Limb (tissue), 2 donors: ENCODE measurements around the gene NALF2.

Experiments used
- DNase-seq, 2 donors: peaks; one replicate each; pipeline ENCODE4 v3.0.0-alpha.2; 2016; ENCODE audit errors: extremely low spot score in 2 of 2

Gene NALF2

DNA sequence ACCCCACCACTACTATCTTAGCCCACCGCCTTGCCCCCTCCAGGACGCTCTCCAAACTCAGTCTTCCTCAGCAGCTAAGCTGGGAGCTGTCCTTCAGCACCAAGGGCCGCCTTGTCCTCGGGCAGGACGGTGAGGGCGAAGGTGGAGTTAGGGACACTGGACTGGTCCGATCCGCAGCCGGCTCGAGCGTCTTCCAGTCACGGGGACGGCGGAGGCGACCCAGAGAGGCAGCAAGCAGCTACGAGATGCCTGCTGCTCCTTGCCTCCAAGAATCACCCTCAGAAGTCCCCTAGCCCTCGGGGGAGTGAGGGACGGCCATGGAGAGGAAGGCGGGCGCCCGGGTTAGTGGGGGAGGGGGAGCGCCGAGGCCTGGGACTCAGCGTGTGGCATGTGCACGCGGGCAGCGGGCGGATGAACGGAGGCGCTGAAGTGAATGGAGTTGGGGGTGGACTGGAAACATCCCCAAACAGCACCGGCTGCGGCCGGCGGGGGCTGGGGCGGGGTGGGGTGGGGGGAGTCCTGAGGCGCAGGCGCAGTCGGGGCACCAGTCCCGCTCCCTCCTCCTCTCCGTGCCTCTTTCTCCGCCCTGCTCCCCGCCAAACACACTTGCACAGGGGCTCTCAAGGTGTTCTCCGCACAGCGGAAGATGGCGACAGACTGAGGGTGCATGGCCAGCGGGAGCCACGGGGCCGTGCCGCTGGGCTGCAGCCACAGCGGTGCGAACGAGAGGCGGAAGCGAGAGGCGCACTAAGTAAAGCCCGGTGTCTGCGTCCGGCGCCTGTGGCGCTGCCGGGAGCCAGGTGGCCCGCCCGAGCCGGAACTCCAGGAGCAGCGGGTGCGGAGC is at the start of gene NALF2:
NALF2 (plus strand) TSS at position 545 of the 844 bp plus-strand sequence. CDS start 957 bp downstream, outside the sequence.
- DNase-seq = peak; percentile 51 to 78

DNA sequence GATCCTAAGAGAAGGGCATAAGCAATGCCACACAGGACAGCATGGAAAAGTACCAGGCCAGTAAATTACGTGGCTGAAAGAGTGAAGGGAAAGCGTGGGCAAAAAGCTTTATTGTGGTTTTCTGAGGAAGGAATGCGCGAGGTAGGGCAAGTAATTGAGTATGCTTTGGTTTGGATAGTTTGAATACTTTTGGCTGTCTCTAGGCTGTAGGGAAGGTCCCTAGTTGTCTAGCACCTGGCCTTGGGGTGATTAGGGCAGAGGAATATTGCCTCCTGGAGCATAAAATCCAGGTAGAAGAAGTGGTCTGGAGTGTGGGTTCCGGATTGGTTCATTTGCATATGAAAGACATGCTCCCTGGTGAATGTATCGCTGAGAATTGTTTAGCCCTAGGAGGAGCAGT is 46.4 kb upstream of the NALF2 start:
- DNase-seq = no peak

DNA sequence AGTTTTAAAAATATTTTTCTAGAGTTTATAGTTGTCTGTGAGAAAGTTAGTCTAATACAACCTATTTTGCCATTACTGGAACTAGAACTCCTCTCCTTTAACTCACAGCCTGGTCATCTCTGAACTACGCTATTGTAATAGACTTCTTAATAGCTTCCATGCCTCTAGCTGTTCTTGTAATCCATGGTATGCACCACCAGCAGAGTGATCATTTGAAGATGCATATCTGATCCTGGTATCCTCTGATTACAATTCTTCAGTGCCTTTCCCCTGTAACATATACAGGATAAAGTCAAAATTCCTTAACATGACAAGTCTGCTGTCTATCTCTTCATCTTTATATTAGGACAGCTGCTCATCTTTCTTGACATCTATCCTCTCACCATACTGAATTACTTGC is 37.6 kb upstream of the NALF2 start:
- DNase-seq = no peak

DNA sequence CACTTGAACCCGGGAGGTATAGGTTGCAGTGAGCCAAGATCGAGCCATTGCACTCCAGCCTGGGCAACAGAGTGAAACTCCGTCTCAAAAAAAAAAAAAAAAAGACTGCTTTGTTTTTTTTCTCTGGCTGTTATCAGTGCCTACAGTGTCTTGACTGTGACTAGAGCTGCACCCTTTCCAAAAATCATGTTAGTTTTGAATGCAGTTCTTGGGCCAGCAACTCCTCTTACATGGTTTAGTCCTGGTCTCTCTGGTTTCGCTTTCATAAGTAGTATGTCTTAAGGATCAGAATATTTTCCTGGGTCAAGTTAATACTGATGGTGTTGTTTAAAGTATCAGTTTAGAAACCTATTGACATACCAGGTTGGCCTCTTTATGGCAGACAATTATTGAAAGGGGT is 34.2 kb upstream of the NALF2 start:
- DNase-seq = no peak

DNA sequence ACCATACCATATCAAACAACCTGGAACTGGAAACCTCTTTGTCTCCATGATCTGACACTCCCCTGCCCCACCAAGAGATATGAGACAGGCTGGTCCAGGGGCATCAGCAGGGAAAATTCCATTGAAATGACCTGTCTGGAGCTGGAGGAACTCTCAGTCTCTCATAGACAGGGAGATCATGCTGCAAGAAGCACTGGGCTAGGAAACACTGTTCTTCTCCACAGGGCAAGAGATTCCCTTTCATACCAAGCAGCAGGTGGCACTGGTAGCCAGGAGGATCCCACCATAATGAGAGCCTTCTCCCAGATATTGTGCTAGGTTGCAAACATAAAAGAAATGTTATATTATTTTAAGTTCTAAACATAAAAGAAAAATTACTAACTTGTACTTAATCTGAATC is 14.5 kb upstream of the NALF2 start:
- DNase-seq = no peak

DNA sequence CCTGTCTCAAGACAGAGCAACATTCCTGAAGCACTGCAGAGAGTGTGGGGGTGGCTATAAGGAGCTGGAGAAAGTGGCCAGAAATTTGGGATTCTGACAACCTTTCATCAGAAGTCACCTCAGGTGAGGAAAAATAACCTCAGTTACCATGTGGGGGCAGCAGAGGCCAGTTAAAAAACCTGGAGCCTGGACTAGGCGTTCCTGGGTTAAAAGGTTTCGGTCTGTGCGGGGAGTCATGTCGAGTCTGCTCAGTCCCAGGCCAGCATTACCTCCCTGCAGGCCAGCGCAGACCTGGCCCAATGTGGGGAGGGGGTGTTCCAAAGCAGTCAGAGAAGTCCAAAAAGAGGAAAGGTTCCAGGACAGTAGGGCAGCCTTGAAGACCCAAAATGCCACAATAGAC is 10.9 kb upstream of the NALF2 start:
- DNase-seq = peak; percentile 1 to 46

DNA sequence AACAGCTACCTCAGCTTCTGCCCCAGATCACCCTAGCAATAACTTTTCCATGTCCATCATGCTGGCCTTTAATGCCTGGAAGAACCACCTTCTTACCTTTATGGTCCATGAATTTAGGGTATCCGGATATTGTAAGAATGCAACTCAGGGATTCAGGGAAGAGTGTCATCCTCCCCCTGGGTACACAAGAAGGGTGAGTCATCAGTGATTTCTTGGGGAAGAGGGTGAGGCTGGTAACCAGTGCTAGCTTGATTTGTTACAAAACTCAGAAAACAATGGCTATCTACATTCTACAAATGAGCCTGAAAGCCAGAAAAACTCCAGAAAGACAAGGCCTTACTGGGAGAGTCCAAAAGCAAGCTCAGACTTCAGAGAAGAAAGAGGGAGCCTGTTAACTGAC is 10.4 kb upstream of the NALF2 start:
- DNase-seq = no peak

DNA sequence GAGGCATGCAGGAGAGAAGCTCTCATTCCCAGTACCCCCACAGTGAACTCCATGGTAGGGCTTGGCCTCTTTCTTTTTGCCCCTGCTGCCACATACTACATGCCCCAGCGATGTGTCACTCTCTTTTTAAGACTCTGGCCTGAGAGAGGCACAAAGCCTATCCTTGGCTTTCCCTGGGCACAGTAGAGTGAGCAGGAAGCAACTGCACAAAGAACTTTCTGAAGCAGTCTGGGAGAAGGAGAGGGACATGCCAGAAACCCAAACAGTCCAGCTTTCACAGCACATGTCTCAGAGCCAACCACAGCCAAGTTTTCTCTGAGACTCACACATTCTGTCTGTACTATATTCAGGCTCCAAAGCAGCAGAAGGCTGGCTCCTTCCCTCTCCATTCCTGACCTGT is 7.9 kb upstream of the NALF2 start:
- no peak for DNase-seq

DNA sequence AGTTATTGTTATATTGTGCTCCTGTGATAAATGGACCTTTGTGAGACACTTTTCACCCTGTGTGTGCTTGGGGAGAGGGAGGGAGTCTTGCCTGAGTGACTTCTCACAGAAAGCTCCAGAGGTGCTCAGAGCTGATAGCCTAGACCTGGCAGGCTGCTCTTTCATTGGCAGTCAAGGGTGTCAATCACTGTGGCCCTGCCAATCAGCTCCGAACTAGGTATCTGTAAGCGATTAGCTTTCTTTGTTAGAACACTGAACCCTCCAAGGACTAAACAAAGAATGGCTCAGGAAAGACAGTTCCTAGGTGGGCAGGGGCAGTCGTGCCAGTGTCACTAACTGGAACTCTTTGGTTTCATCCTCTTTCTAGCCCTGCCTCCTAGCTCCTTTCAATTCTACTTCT is 2.7 kb upstream of the NALF2 start:
- DNase-seq = peak in 1 of 2 donors; percentile 52

DNA sequence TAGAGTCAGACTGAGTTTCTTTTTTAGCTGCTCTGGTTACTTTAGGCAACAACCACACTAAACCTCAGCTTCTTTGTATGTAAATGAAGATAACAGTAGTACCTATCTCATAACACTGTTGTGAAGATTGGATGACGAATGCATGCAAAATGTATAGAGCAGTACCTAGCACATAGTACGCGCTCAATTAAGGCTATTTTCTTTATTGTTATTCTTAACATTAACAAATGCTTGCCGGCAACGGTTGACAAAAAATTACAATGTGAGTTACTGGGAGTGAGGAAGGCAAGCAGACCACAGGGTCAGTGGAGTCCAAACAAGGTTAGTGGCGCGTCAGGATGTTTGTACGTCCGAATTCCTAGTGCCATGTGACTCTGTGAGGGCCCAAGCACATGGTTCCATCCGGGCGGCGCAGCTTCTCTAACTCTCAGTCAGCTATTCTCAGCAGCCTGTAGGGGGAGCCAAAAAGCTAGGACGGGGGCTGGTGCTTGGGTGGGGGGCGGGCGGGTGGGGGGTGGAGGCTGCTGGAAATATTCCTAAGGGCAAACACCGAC is 821 bp upstream of the NALF2 start:
- DNase-seq = no peak

DNA sequence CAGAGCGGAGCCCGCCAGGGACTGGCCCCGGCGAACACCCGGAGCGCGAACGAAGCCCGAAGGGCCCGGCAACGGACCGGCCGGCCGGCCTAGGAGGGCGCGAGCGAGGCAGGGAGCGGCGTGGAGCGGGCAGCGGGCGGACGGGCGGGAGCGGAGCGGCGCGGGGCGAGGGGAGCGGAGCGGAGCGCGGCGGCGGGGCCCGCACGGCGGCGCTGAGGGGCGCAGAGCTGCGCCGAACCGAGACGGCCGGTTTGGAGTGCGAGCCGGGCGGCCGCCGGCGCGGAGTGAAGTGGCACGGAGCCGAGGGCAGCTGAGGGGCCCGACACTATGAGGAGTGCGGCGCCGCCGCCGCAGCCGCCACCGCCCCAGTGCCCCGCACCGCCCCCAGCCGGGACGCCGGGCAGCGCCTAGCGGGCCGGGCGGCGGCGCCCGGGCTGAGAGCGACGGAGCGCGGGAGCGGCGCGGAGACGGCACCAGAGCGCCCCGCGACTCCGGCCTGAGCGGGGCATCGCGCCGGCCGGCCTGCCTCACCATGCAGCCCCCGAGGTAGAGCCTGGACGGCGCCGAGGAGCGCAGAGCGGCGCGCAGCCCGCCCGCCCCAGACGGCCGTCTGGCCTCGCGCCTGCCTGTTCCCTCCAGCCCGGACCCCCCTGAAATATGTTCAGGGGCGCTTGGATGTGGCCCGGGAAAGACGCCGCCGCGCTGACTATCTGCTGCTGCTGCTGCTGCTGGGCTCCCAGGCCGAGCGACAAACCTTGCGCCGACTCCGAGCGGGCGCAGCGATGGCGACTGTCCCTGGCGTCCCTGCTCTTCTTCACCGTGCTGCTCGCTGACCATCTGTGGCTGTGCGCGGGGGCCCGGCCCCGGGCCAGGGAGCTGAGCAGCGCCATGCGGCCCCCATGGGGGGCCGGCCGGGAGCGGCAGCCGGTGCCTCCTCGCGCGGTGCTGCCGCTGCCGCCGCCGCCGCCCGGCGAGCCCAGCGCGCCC is 793 bp downstream of the NALF2 start:
- DNase-seq = no peak

DNA sequence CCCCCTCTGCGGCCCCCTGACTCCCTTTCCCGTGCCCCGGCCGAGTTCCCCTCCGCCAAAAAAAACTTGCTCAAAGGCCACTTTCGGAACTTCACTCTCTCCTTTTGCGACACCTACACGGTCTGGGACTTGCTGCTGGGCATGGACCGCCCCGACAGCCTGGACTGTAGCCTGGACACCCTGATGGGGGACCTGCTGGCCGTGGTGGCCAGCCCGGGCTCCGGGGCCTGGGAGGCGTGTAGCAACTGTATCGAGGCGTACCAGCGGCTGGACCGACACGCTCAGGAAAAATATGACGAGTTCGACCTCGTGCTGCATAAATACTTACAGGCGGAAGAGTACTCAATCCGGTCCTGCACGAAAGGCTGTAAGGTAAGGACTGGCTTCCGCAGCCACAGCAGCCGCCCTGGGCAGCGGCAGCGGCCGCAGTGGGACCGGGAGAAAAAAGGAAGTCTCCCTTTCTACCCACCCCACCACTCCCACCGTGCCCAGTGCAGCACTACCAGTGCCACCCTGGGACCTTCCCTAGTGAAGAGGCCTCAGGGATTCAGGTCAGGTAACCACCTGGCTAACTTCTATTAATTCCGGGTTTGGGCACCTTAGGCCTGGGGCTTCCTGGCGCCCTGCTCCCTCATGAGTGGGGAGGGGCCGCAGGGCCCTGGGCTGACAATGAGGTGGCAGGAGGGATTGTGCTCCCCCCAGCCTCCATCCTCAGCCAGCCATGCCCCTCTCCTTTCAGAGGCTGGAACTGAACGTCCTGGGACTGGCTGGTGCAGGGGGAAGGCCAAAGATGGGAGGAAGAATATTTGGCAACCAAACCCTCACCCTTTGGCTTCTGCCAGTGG is 1.9 kb downstream of the NALF2 start:
- no peak for DNase-seq

DNA sequence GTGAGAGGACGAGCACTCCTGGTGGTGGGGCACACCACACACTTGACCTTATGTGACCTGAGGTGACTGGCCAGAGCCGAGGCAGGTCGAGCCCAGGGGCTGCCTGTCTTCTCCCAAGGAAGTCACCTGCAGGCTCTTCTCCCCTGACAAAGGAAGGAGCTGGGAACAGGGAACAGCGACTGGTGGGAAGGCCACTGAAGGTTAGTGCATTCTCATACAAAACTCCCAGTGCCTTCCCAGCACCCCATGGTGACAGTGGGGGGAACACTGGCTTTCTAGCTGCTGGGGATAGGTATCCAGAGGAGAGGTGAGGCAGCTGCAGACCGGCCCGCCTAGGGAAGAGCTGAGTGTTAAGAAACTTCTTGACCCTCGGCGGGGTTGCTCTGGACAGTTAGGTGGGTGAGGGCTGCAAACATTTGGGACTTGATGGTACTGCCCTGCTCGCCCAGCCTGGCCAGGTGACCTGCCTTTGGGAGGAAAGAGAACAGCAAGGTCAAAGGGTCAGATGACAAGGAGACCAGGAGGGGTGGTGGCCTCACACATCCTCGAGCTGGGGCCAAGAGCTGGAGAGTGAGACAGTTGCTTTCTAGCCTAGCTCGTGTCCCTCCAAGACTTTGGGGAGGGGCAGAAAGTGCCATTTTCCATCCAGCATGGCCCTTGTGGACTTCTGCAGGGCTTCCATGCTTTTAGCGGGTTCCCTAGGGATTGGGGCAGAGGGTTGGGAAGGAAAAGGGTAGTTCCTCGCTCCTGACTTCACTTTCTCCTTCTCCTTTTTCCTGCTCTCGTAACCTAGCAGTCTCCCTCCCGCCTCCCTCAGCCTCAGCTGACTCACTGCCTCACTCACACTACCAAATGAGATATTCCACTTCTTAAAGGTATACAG is 2.7 kb downstream of the NALF2 start:
- no peak for DNase-seq

DNA sequence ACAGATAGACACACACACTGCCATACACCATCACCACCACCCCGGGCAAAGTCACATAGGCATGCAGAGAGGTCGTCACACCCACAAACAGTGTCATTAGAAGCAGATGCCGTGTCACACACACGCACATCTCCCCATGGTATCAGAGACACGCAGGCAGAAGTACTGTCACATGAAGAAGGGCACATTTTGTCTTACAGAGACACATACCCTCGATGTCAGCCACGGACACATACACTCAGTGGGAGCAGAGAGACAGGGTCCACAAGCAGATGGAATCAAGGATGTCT is 3.3 kb downstream of the NALF2 start:
- DNase-seq = no peak

DNA sequence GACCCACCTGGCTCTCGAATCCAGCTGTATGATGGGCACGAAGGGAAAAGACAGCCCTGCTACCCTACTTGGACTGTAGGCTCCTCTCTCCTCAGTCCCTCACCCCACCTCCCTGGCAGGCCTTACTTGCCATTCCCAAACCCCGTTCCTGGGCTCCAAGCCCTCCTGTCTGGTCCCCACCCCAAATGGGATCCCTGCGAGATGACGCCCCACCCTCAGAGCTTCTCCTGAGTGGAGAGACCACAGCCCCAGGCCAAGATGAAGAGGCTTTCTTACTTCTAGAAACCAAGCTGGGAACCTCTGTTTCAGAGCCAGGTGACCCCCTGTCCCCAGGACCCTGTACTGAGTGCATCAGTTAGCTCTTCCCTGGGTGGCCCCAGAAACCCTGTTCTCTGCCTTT is 4.5 kb downstream of the NALF2 start:
- DNase-seq = no peak

DNA sequence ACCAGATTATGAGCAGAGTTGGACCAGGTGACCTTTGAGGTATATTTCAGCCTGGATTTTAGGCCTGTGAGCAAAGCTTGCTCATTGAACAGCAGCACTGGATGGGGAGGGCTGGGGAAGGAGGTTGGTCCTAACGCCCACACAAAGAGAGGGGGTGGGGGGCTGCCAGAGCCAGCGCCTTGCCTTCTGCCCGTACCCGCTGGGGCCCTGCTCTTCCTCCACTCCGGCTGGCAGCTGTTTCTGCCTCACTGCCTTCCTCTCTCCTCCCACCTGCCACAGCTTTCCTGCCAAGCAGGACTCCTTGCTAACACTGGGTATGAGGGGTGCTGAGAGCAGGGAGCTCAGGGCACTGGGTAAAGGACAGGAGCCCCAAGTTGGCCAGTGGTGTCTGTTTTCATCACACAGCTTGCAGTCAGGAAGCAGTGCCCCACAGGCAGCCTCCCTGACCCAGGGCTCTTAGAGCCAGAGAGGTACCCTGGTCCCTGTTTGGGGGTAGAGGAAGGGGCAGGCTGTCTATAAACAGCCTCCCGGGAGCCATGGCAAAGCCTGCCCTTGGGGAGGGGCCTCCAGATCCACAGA is 6.1 kb downstream of the NALF2 start:
- DNase-seq = no peak

DNA sequence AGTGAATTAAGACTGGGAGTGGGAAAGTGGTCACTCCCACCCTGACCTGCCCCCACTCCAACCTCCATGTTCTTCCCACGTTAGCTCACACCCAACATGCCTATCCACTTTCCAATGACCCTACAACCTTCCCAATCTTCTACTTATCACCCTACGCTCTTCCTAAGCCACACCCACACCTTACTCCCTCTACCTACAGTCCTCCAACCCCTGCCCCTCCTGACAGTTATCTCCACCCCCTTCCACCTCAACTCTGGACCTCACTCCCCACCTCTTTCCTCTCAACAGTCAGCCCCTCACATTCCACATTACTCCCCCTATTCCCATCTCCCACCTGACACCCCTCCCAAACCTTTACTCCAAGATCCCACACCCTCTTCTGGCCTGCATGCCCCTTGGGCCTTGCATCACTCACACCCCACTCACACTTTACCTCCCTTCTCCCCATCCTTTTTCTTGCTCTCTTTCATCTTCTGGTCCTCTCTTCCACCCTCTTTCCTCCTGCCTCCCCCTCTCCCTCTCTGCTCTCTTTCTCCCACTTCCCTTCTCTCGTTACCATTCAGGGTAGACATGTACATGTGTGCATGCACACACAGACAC is 6.9 kb downstream of the NALF2 start:
- DNase-seq = no peak

DNA sequence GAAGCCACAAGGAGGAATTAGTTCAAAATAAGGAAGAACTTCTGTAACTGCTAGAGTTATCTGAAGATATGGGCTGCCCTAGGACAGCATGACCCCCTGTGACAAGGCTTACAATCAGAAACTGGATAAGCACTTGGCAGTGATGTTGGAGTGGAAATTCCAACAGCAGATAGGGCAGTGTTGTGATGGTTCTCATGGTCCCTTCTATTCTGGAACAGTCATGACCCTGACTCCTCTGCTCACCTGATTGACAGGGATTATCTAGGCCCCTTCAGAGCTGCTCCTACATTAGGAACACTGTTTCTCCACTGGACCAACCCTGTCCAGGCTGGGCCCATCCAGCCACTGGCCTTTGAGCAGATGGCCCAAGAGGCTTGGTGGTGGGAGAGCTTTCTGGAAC is 17.9 kb downstream of the NALF2 start:
- no peak for DNase-seq

DNA sequence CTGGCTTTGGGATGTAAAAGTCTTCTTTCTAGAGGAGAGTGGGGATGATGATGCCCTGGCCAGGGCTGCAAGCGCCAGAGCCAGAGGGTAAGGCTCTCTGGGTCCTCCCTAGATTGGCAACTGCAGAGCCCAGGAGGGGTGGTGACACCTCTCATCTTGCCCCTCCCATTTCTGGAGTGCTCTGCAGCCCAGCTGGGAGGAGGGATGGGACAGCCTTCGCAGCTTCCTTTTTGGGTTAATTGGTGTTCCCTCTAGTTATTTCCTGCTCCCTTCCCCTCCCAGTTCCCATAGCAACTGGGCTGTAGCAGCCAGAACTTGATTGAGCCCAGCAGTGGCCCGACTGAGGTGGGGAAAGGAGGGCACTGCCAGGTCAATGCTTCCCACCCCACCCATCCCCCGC is 19.2 kb downstream of the NALF2 start:
- DNase-seq = no peak
